Activated CD4-positive, alpha-beta T cell treated with anti-CD3 and anti-CD28 coated beads, Interleukin-2, amount 50 U/mL, for 4 hours (primary cell): Measurements from ENCODE around the gene CFTR.
"Not testable (repeated sequence)": the region's sequence is repeated elsewhere in the genome, so short reads cannot be mapped to it uniquely, and the experiment has no call there.

Experiments used
- DNase-seq, 2 experiments: peaks; one replicate each; pipeline ENCODE4 v3.0.0-alpha.2; 2020

The CFTR gene

GRCh38 chr7:117505238-117505637 lies 25.4 kb downstream of the CFTR start:
- DNase-seq, result no peak

GRCh38 chr7:117508676-117509075 lies 28.9 kb downstream of the CFTR start:
- DNase-seq, result no peak

- DNase-seq, result not testable (repeated sequence)
Observed at GRCh38 chr7:117517194-117517593, 37.4 kb downstream of the CFTR start.

- no peak for DNase-seq
Observed at GRCh38 chr7:117530390-117530789, 50.6 kb downstream of the CFTR start.

GRCh38 chr7:117531595-117532244 lies 51.9 kb downstream of the CFTR start:
- DNase-seq, result no peak

GRCh38 chr7:117538053-117538452 lies 58.2 kb downstream of the CFTR start:
- no peak for DNase-seq

GRCh38 chr7:117544061-117544460 lies 64.2 kb downstream of the CFTR start:
- DNase-seq, result no peak

- no peak for DNase-seq
Observed at GRCh38 chr7:117548035-117548434, 68.2 kb downstream of the CFTR start.

GRCh38 chr7:117550625-117551024 lies 70.8 kb downstream of the CFTR start:
- DNase-seq, result no peak

GRCh38 chr7:117552660-117553059 lies 72.8 kb downstream of the CFTR start:
- DNase-seq, result no peak

GRCh38 chr7:117555260-117555659 lies 75.4 kb downstream of the CFTR start:
- DNase-seq, result no peak

- DNase-seq, result no peak
Observed at GRCh38 chr7:117559391-117559790, 79.6 kb downstream of the CFTR start.

GRCh38 chr7:117560030-117560429 lies 80.2 kb downstream of the CFTR start:
- DNase-seq, result no peak

GRCh38 chr7:117562759-117563158 lies 82.9 kb downstream of the CFTR start:
- DNase-seq, result no peak

- DNase-seq, result no peak
Observed at GRCh38 chr7:117564080-117564479, 84.3 kb downstream of the CFTR start.

GRCh38 chr7:117564627-117565026 lies 84.8 kb downstream of the CFTR start:
- no peak for DNase-seq

- no peak for DNase-seq
Observed at GRCh38 chr7:117565226-117565625, 85.4 kb downstream of the CFTR start.

- DNase-seq, result no peak
Observed at GRCh38 chr7:117567781-117568180, 88.0 kb downstream of the CFTR start.

GRCh38 chr7:117572856-117573620 lies 93.2 kb downstream of the CFTR start:
- no peak for DNase-seq

GRCh38 chr7:117581424-117581823 lies 101.6 kb downstream of the CFTR start:
- DNase-seq, result no peak

GRCh38 chr7:117582219-117582704 lies 102.4 kb downstream of the CFTR start:
- DNase-seq, result no peak

GRCh38 chr7:117587931-117588330 lies 108.1 kb downstream of the CFTR start:
- DNase-seq, result no peak

GRCh38 chr7:117588352-117588794 lies 108.5 kb downstream of the CFTR start:
- no peak for DNase-seq

- no peak for DNase-seq
Observed at GRCh38 chr7:117590191-117590590, 110.4 kb downstream of the CFTR start.
